H1 (cell line): ENCODE measurements around the gene KLHDC1. TPM values are rescaled to one million over a fixed set of nuclear protein-coding genes. Genes with fewer than 3 reads are reported as not detected.

Experiments used
- CTCF ChIA-PET: fragments of 300-600 bp; sonication (Branson Sonifier 250); formaldehyde crosslinking; loops from one replicate; lab custom pipeline; 2021; ENCODE audit not compliant: partially characterized antibody; lab: Charles Lee
- POLR2A ChIA-PET: fragments of 300-600 bp; sonication (Branson Sonifier 250); formaldehyde crosslinking; loops from one replicate; lab custom pipeline; 2021; ENCODE audit warnings: inconsistent platforms; ENCODE audit not compliant: partially characterized antibody; lab: Charles Lee
- DNase-seq, 2 experiments: peaks; one replicate each; pipeline versions ENCODE4 v3.0.0 to v3.0.0-alpha.2; 2010 to 2022; ENCODE audit warnings: low spot score in 2 of 2, low read depth in 1 of 2, mixed read lengths in 1 of 2
- FAIRE-seq: peaks from 2 replicates; lab custom pipeline; 2011; peaks lifted over from hg19 to GRCh38; lab: Jason Lieb, UNC
- H2AFZ ChIP-seq: 2 replicates; pipeline ENCODE4 v1.8.1; 2012; ENCODE audit warnings: low read length, inconsistent platforms
- H2AK5ac ChIP-seq: 2 replicates; pipeline ENCODE4 v1.6.1; 2013; ENCODE audit warnings: low read depth, low read length
- H2BK120ac ChIP-seq: replicated peaks from 2 replicates; pipeline ENCODE3; 2013; ENCODE audit warnings: low read depth, low read length, inconsistent platforms
- H2BK12ac ChIP-seq: 2 replicates; pipeline ENCODE4 v1.6.1; 2013; ENCODE audit warnings: low read depth, low read length
- H2BK15ac ChIP-seq: 2 replicates; pipeline ENCODE4 v1.6.1; 2013; ENCODE audit warnings: low read length
- H2BK20ac ChIP-seq: 2 replicates; pipeline ENCODE4 v1.6.1; 2013; ENCODE audit warnings: low read length
- H2BK5ac ChIP-seq: 2 replicates; pipeline ENCODE4 v1.6.1; 2013; ENCODE audit warnings: low read depth, low read length
- H3K14ac ChIP-seq: 2 replicates; pipeline ENCODE4 v1.6.1; 2013; ENCODE audit warnings: inconsistent platforms; ENCODE audit not compliant: insufficient read length
- H3K18ac ChIP-seq: 2 replicates; pipeline ENCODE4 v1.6.1; 2013; ENCODE audit warnings: low read length; ENCODE audit errors: extremely low read depth
- H3K23ac ChIP-seq: 2 replicates; pipeline ENCODE4 v1.6.1; 2013; ENCODE audit warnings: inconsistent platforms; ENCODE audit not compliant: insufficient read length
- H3K23me2 ChIP-seq: 2 replicates; pipeline ENCODE4 v1.6.1; 2013; ENCODE audit warnings: low read depth, low read length
- H3K27ac ChIP-seq: 2 replicates; pipeline ENCODE4 v1.6.1; 2011; ENCODE audit warnings: low read depth, low read length, inconsistent platforms
- H3K27me3 ChIP-seq, 4 experiments: replicated peaks in 1 of 4; 1 replicate in 1 of 4; 2 replicates in 3 of 4; pipeline versions ENCODE4 v1.6.1 to v1.8.1; 2011 to 2013; ENCODE audit warnings: low read length in 3 of 4, mild to moderate bottlenecking in 3 of 4, inconsistent platforms in 2 of 4, mixed read lengths in 2 of 4, moderate library complexity in 1 of 4; ENCODE audit not compliant: control insufficient read depth in 3 of 4, insufficient read depth in 3 of 4; ENCODE audit errors: extremely low read depth in 1 of 4
- H3K36me3 ChIP-seq, 4 experiments: 2 replicates each; pipeline versions ENCODE4 v1.6.1 to v1.8.1; 2011 to 2013; ENCODE audit warnings: mild to moderate bottlenecking in 4 of 4, low read length in 3 of 4, moderate library complexity in 2 of 4, control low read depth in 1 of 4, inconsistent platforms in 1 of 4; ENCODE audit not compliant: insufficient read depth in 4 of 4, control insufficient read depth in 2 of 4
- H3K4ac ChIP-seq: replicated peaks from 2 replicates; pipeline ENCODE3; 2013; ENCODE audit warnings: low read length, low read depth, mixed read lengths, inconsistent platforms; ENCODE audit not compliant: insufficient read length
- H3K4me1 ChIP-seq, 4 experiments: replicated peaks in 1 of 4; 1 replicate in 1 of 4; 2 replicates in 3 of 4; pipeline versions ENCODE4 v1.6.1 to v1.8.1; 2011 to 2013; ENCODE audit warnings: low read length in 3 of 4, inconsistent platforms in 2 of 4, mixed read lengths in 1 of 4; ENCODE audit not compliant: insufficient read depth in 4 of 4, control insufficient read depth in 3 of 4
- H3K4me2 ChIP-seq, 2 experiments: 2 replicates each; pipeline versions ENCODE4 v1.6.1 to v1.8.1; 2011 to 2013; ENCODE audit warnings: low read depth in 2 of 2, low read length in 2 of 2, control low read depth in 1 of 2, inconsistent platforms in 1 of 2, mild to moderate bottlenecking in 1 of 2; ENCODE audit not compliant: insufficient read depth in 1 of 2
- H3K4me3 ChIP-seq, 4 experiments: fragments of 200-600, 300-600 bp in 1 of 4; sonication (generic), shearing (Covaris generic), sonication (Bioruptor Twin) in 1 of 4; 2 replicates each; pipeline versions ENCODE4 v1.5.1 to v1.8.1; 2011 to 2016; ENCODE audit warnings: low read length in 4 of 4, low read depth in 3 of 4, control low read depth in 2 of 4, inconsistent platforms in 2 of 4, mild to moderate bottlenecking in 2 of 4, mixed read lengths in 1 of 4, moderate library complexity in 1 of 4; ENCODE audit not compliant: insufficient read depth in 2 of 4; ENCODE audit errors: extremely low read depth in 1 of 4
- H3K56ac ChIP-seq: replicated peaks from 2 replicates; pipeline ENCODE3; 2013; ENCODE audit warnings: low read depth, mild to moderate bottlenecking, mixed read lengths, low read length, inconsistent platforms; ENCODE audit not compliant: insufficient read length
- H3K79me1 ChIP-seq: 2 replicates; pipeline ENCODE4 v1.6.1; 2013; ENCODE audit warnings: low read depth, low read length, control low read depth
- H3K79me2 ChIP-seq, 2 experiments: 2 replicates each; pipeline versions ENCODE4 v1.6.1 to v1.8.1; 2012 to 2013; ENCODE audit warnings: low read length in 2 of 2, mild to moderate bottlenecking in 2 of 2, inconsistent platforms in 1 of 2; ENCODE audit not compliant: insufficient read depth in 2 of 2, control insufficient read depth in 1 of 2
- H3K9ac ChIP-seq, 4 experiments: replicated peaks in 1 of 4; 1 replicate in 1 of 4; 2 replicates in 3 of 4; pipeline versions ENCODE4 v1.6.1 to v1.8.1; 2011 to 2013; ENCODE audit warnings: low read depth in 3 of 4, low read length in 3 of 4, control low read depth in 2 of 4, mild to moderate bottlenecking in 2 of 4, moderate library complexity in 2 of 4, inconsistent platforms in 1 of 4; ENCODE audit errors: extremely low read depth in 1 of 4
- H3K9me3 ChIP-seq, 2 experiments: 2 replicates each; pipeline versions ENCODE4 v1.6.1 to v1.8.1; 2012 to 2013; ENCODE audit warnings: mild to moderate bottlenecking in 2 of 2, moderate library complexity in 2 of 2, control low read depth in 1 of 2, inconsistent platforms in 1 of 2, low read depth in 1 of 2, low read length in 1 of 2, mixed read lengths in 1 of 2; ENCODE audit not compliant: insufficient read depth in 2 of 2
- H4K20me1 ChIP-seq, 2 experiments: replicated peaks in 1 of 2; 2 replicates each; pipeline versions ENCODE3 to v1.8.1; 2011 to 2013; ENCODE audit warnings: inconsistent platforms in 2 of 2, low read length in 2 of 2, mild to moderate bottlenecking in 1 of 2; ENCODE audit not compliant: insufficient read depth in 2 of 2, control insufficient read depth in 1 of 2
- H4K5ac ChIP-seq: 2 replicates; pipeline ENCODE4 v1.6.1; 2013; ENCODE audit warnings: low read length, low read depth, mixed read lengths, inconsistent platforms; ENCODE audit not compliant: insufficient read length
- H4K8ac ChIP-seq: 2 replicates; pipeline ENCODE4 v1.8.0; 2013; ENCODE audit warnings: mild to moderate bottlenecking, moderate library complexity, low read length, inconsistent platforms; ENCODE audit not compliant: insufficient read depth; ENCODE audit errors: extremely low read depth
- H4K91ac ChIP-seq: replicated peaks from 2 replicates; pipeline ENCODE3; 2013; ENCODE audit warnings: low read length, mixed read lengths, inconsistent platforms; ENCODE audit not compliant: insufficient read length
- ASH2L ChIP-seq: fragments of 200-600, 300-600 bp; sonication (generic); IDR thresholded peaks from one replicate; pipeline ENCODE4 v1.7.1; 2017; ENCODE audit warnings: low read length
- BRCA1 ChIP-seq: IDR thresholded peaks from 2 replicates; pipeline ENCODE4 v1.6.1; 2012; ENCODE audit warnings: low read depth, low read length, improper control_type of control experiment
- CEBPB ChIP-seq: IDR thresholded peaks from 2 replicates; pipeline ENCODE4 v1.6.1; 2012; ENCODE audit warnings: low read depth, low read length
- EP300 ChIP-seq, 2 experiments: IDR thresholded peaks; 1 replicate in 1 of 2; 2 replicates in 1 of 2; pipeline ENCODE4 v1.6.1; 2011 to 2012; ENCODE audit warnings: low read depth in 2 of 2, low read length in 2 of 2, mild to moderate bottlenecking in 2 of 2, borderline replicate concordance in 1 of 2, inconsistent platforms in 1 of 2, moderate library complexity in 1 of 2
- EZH2 ChIP-seq: fragments of 200-600 bp; sonication (generic); IDR thresholded peaks from 2 replicates; pipeline ENCODE4 v1.7.1; 2012; ENCODE audit warnings: low read depth, mild to moderate bottlenecking, moderate library complexity, low read length, inconsistent platforms; ENCODE audit not compliant: severe bottlenecking
- HDAC2 ChIP-seq, 2 experiments: fragments of 300-600 bp in 1 of 2; sonication (generic) in 1 of 2; IDR thresholded peaks; 2 replicates each; pipeline ENCODE4 v1.6.1; 2011 to 2012; ENCODE audit warnings: low read depth in 2 of 2, low read length in 2 of 2, mild to moderate bottlenecking in 2 of 2, moderate library complexity in 2 of 2, borderline replicate concordance in 1 of 2, inconsistent platforms in 1 of 2
- JUND ChIP-seq: IDR thresholded peaks from 2 replicates; pipeline ENCODE4 v1.6.1; 2011; ENCODE audit warnings: mild to moderate bottlenecking, improper control_type of control experiment, low read length
- SP1 ChIP-seq: IDR thresholded peaks from 2 replicates; pipeline ENCODE4 v1.6.1; 2011; ENCODE audit warnings: low read depth, low read length
- SP2 ChIP-seq: IDR thresholded peaks from 2 replicates; pipeline ENCODE4 v1.6.1; 2012; ENCODE audit warnings: mild to moderate bottlenecking, low read length, inconsistent platforms
- TEAD4 ChIP-seq: IDR thresholded peaks from 2 replicates; pipeline ENCODE4 v1.6.1; 2012; ENCODE audit warnings: low read depth, low read length, inconsistent platforms, mixed read lengths
- WGBS, 2 experiments: shearing (Covaris generic) in 1 of 2; methylation state at CpG; one replicate each; pipeline versions ENCODE4 v1.1.6 to v1.1.7; 2013 to 2015; ENCODE audit warnings: low lambda C conversion rate in 2 of 2, mixed read lengths in 2 of 2, inconsistent platforms in 1 of 2, low coverage in 1 of 2, missing lambda C conversion rate in 1 of 2; ENCODE audit not compliant: insufficient replicate concordance in 2 of 2, insufficient coverage in 1 of 2, insufficient read length in 1 of 2; ENCODE audit errors: extremely low coverage in 1 of 2, missing lambda C conversion rate in 1 of 2; 5-methylcytosine and 5-hydroxymethylcytosine counted together
- polyA plus RNA-seq, 7 experiments: library from polyadenylated mRNA; depleted of rRNA in 3 of 7; stranded (reverse) in 5 of 7; unstranded in 2 of 7; fragments of >200 nt in 5 of 7; fragments of 200-250 nt in 2 of 7; gene quantifications; 1 replicate in 5 of 7; 2 replicates in 1 of 7; 4 replicates in 1 of 7; pipeline versions ENCODE4 v1.2.1 to v1.2.3, GENCODE V29; 2011 to 2013; ENCODE audit warnings: missing spikeins in 2 of 7, mixed read lengths in 2 of 7
- total RNA-seq: library from RNA; stranded (reverse); fragmentation: NEBNext Ultra II Directional; extraction: Animal tissue kit (Norgen Biotek cat#: 25700); gene quantifications from 2 replicates; pipeline ENCODE4 v1.2.1, GENCODE V29; 2021

The KLHDC1 gene
- total and polyA plus RNA-seq, 2 of the 8 experiments (the other 6 are each of a cell fraction or from before 2014, with no cell fraction given) = 0.08 TPM; not detected in 1

- no peak overlapping the region for H3K56ac ChIP-seq
- ChIA-PET CTCF (interaction anchor here (0.5 kb wide), 1 partner anchor 17 kb away, joined by 4 read pairs; no protein-coding TSS in a partner anchor), POLR2A (no interaction called here)
- TF ChIP-seq EP300 (IDR thresholded peaks at IDR 0.05; ENCODE audit: borderline replicate concordance in 1 of 2, low read depth in 2 of 2, low read length in 2 of 2) = no peak
- TF ChIP-seq BRCA1 = no peak
- TF ChIP-seq SP2 = no peak
- no peak for TF ChIP-seq SP1
- TF ChIP-seq TEAD4 = no peak
- TF ChIP-seq HDAC2 (IDR thresholded peaks at IDR 0.05; ENCODE audit: borderline replicate concordance in 1 of 2, low read depth in 2 of 2, low read length in 2 of 2) = no peak
- TF ChIP-seq JUND = no peak
- TF ChIP-seq EZH2 = no peak
- no peak for TF ChIP-seq ASH2L
- TF ChIP-seq CEBPB = no peak
Measured at GRCh38 chr14:49673586-49673985, 19.3 kb upstream of the KLHDC1 start.

More at GRCh38 chr14:49673586-49673985, 19.3 kb upstream of the KLHDC1 start:
- Histone ChIP-seq H3K23me2 (no peaks in the 10 kb centered on the region), H3K9me3 (no peaks in the 10 kb centered on the region), H4K8ac (no peak overlapping the region), H4K20me1 (peaks cover 0 to 4% of the 10 kb centered on the region in 2 experiments), H3K4me1 (no peaks in the 10 kb centered on the region), H2AFZ (no peak overlapping the region), H4K5ac (no peak overlapping the region), H2AK5ac (no peak overlapping the region), H3K79me2 (no peaks in the 10 kb centered on the region), H3K36me3 (peaks cover 0 to 41% (median 19%) of the 10 kb centered on the region in 4 experiments; a peak in 7 of 8 replicates), H3K4me3 (no peak overlapping the region), H4K91ac (no peak overlapping the region), H3K79me1 (no peaks in the 10 kb centered on the region), H2BK5ac (no peak overlapping the region), H2BK20ac (no peak overlapping the region), H3K14ac (no peak overlapping the region), H3K9ac (no peak overlapping the region), H2BK15ac (no peak overlapping the region), H3K23ac (no peak overlapping the region), H3K4ac (no peak overlapping the region), H2BK120ac (no peak overlapping the region), H3K27me3 (no peaks in the 10 kb centered on the region), H3K4me2 (no peak overlapping the region), H3K27ac (no peak overlapping the region), H2BK12ac (no peak overlapping the region), H3K18ac (no peak overlapping the region)
- WGBS, 2 experiments = 87% methylated on average over 2 of the region's 2 CpGs; no CpG with 5 or more reads in 1 of the 2 experiments
- DNase-seq (no peak), FAIRE-seq (no peak)
